Measurements from ENCODE around the gene SP7.
"Not testable (repeated sequence)": the region's sequence is repeated elsewhere in the genome, so short reads cannot be mapped to it uniquely, and the experiment has no call there.

SP7 gene

GRCh38 chr12:53378724-53379388 is 42.7 kb upstream of the SP7 start:
- no peak for DNase-seq (ENCODE audit: low spot score)
- Histone ChIP-seq H3K4me3 (peak overlapping the region; percentile 81), H3K27ac (peak overlapping the region; percentile 83 to 98)
- TF ChIP-seq CTCF (IDR thresholded peaks at IDR 0.05), result no peak

GRCh38 chr12:53378222-53378621 is 42.1 kb upstream of the SP7 start:
- no peak for TF ChIP-seq CTCF (IDR thresholded peaks at IDR 0.05)
- DNase-seq (ENCODE audit: low spot score), result no peak
- Histone ChIP-seq H3K4me3 (no peak overlapping the region), H3K27ac (no peak overlapping the region)

GRCh38 chr12:53376747-53377146 is 40.6 kb upstream of the SP7 start:
- no peak overlapping the region for H3K27ac ChIP-seq
- no peak for DNase-seq (ENCODE audit: low spot score)
- no peak for TF ChIP-seq CTCF (IDR thresholded peaks at IDR 0.05)

GRCh38 chr12:53374277-53374676 is 38.1 kb upstream of the SP7 start:
- DNase-seq (ENCODE audit: low spot score); H3K27ac ChIP-seq; H3K4me3 ChIP-seq: not testable (repeated sequence)

More at GRCh38 chr12:53376747-53377146, 40.6 kb upstream of the SP7 start:
- no peak overlapping the region for H3K4me3 ChIP-seq

- H3K4me3 ChIP-seq; DNase-seq (ENCODE audit: low spot score): not testable (repeated sequence)
- peak overlapping the region in 1 of 2 donors; percentile 31 for H3K27ac ChIP-seq
Measured at GRCh38 chr12:53373554-53374133, 37.5 kb upstream of the SP7 start.

GRCh38 chr12:53365245-53365904 is 29.2 kb upstream of the SP7 start:
- Histone ChIP-seq H3K27ac (peak overlapping the region in 1 of 2 donors; percentile 60), H3K4me3 (no peak overlapping the region)
- no peak for TF ChIP-seq CTCF (IDR thresholded peaks at IDR 0.05)
- no peak for DNase-seq (ENCODE audit: low spot score)

GRCh38 chr12:53361638-53362037 is 25.5 kb upstream of the SP7 start:
- H3K4me3 ChIP-seq; DNase-seq (ENCODE audit: low spot score); H3K27ac ChIP-seq: not testable (repeated sequence)

- TF ChIP-seq CTCF (IDR thresholded peaks at IDR 0.05), result no peak
- DNase-seq (ENCODE audit: low spot score), result no peak
- no peak overlapping the region for H3K4me3 ChIP-seq
- H3K27ac ChIP-seq, result no peak overlapping the region
Measured at GRCh38 chr12:53358836-53359419, 22.8 kb upstream of the SP7 start.

Data from coronary artery (tissue), 2 donors.